H1 (cell line): ENCODE results near the gene AQP7.

Experiments used
- CTCF ChIP-seq, 3 experiments: IDR thresholded peaks; 1 replicate in 2 of 3; 2 replicates in 1 of 3; pipeline versions ENCODE4 v1.5.1 to v1.6.1; 2011; ENCODE audit warnings: low read length in 3 of 3, mild to moderate bottlenecking in 3 of 3, inconsistent platforms in 2 of 3, low read depth in 1 of 3, moderate library complexity in 1 of 3; ENCODE audit not compliant: insufficient read depth in 1 of 3; ENCODE audit errors: control extremely low read depth in 1 of 3
- MAFK ChIP-seq: IDR thresholded peaks from 2 replicates; pipeline ENCODE4 v1.6.1; 2012; ENCODE audit warnings: low read depth, mild to moderate bottlenecking, improper control_type of control experiment, low read length
- POLR2AphosphoS5 ChIP-seq: IDR thresholded peaks from 2 replicates; pipeline ENCODE4 v1.6.1; 2011; ENCODE audit warnings: low read depth, low read length

DNA sequence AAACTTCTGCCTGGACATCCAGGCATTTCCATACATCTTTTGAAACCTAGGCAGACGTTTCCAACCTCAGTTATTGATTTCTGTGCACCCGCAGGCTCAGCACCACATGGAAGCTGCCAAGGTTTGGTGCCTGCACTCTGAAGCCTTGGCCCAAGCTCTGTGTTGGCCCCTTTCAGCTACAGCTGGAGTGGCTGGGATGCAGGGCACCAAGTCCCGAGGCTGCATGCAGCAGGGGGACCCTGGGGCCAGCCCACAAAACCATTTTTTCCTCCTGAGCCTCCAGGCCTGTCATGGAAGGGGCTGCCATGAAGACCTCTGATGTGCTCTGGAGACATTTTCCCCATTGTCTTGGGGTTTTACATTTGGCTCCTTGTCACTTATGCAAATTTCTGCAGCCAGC is 62.2 kb downstream of the AQP7 start:
- TF ChIP-seq POLR2AphosphoS5 (no peak), CTCF (IDR thresholded peaks at IDR 0.05; ENCODE audit: control extremely low read depth in 1 of 3, insufficient read depth in 1 of 3, low read depth in 1 of 3, low read length in 3 of 3) (no peak), MAFK (no peak)
